AG09309 (cell line): ENCODE data around the gene REXO4.
A peak's percentile ranks its signal among the peaks of the same experiment; 100 is the strongest.
"Not testable (repeated sequence)": the region's sequence is repeated elsewhere in the genome, so short reads cannot be mapped to it uniquely, and the experiment has no call there.

Experiments used
- DNase-seq: peaks from one replicate; pipeline ENCODE4 v3.0.0-alpha.2; 2010; ENCODE audit warnings: low read depth
- H3K4me3 ChIP-seq: 2 replicates; pipeline ENCODE4 v1.5.1; 2011; ENCODE audit warnings: mild to moderate bottlenecking, low read depth, low read length, moderate library complexity; ENCODE audit not compliant: control insufficient read depth
- CTCF ChIP-seq: IDR thresholded peaks from 2 replicates; pipeline ENCODE4 v1.5.1; 2011; ENCODE audit warnings: mild to moderate bottlenecking, low read depth, low read length, inconsistent platforms; ENCODE audit not compliant: insufficient read depth, control insufficient read depth; ENCODE audit errors: missing control alignments

REXO4 gene

DNA sequence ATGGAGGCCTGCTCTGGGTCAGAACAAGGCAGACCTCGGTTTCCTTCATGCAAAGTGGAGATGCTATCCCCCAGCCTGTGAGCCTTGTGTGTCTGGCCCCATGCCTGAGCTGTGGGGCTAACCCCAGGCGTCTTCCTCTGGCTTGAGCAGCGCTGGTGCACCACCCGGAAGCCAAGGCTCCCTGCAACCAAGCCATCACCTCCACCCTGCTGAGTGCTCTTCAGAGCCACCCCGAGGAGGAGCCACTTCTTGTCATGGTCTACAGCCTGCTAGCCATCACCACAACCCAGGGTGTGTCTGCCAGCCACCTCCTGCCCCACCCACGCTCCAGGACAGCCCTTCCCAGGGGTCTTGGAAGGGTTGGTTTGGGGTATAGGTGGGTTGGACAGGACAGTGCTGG is 16.2 kb downstream of the REXO4 start:
- no peak for TF ChIP-seq CTCF
- no peak for DNase-seq
- H3K4me3 ChIP-seq: no peak overlapping the region

DNA sequence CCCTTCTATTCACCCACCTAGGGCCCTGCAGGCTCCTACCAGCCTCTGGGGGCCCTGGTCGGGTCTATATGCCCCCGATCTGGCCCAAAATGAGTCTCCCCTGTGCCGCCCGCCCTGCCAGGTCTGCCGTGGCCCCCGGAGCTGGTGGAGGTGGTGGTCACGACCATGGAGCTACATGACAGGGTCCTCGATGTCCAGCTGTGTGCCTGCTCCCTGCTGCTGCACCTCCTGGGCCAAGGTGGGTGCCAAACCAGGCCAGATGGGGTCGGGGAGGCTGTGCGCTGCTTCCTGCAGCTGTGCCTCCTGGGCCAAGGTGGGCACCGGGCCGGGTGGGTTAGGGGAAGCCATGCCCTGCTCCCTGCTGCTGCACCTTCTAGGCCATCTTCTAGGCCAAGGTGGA is 17.5 kb downstream of the REXO4 start:
- TF ChIP-seq CTCF: no peak
- no peak for DNase-seq
- no peak overlapping the region for H3K4me3 ChIP-seq

DNA sequence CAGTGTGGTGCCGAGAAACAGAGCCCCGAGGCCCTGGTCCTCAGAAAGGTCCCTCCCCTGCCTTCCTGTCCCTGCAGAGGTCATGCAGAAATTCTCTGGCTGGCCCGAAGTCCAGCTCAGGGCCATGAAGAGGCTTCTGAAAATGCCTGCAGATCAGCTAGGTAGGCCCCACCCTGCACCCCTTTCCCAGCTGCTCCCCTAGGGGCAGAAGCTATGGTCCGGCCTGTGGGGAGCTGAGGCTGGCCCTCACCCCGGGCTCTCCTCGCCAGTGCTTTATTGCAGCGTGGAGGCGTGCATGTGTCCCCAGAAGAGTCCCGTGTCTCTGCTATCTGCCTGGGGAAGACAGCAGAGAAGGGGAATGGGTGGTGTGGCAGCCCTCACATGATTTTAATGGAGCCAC is 19.9 kb downstream of the REXO4 start:
- TF ChIP-seq CTCF: no peak
- no peak for DNase-seq
- H3K4me3 ChIP-seq: no peak overlapping the region

GRCh38 chr9:133397370-133397769 is 20.4 kb downstream of the REXO4 start:
- no peak for TF ChIP-seq CTCF
- DNase-seq: no peak
- H3K4me3 ChIP-seq: no peak overlapping the region

- TF ChIP-seq CTCF: peak; percentile 40
- no peak overlapping the region for H3K4me3 ChIP-seq
- no peak for DNase-seq
Observed at GRCh38 chr9:133396952-133397351, 20.9 kb downstream of the REXO4 start.

GRCh38 chr9:133394687-133395271 is 23.0 kb downstream of the REXO4 start:
- H3K4me3 ChIP-seq: no peak overlapping the region
- no peak for DNase-seq
- no peak for TF ChIP-seq CTCF

- TF ChIP-seq CTCF: no peak
- DNase-seq: no peak
- no peak overlapping the region for H3K4me3 ChIP-seq
Observed at GRCh38 chr9:133393399-133393798, 24.4 kb downstream of the REXO4 start.

GRCh38 chr9:133392308-133392707 is 25.5 kb downstream of the REXO4 start:
- DNase-seq, H3K4me3 ChIP-seq: not testable (repeated sequence)

GRCh38 chr9:133391449-133391848 is 26.4 kb downstream of the REXO4 start:
- DNase-seq, H3K4me3 ChIP-seq: not testable (repeated sequence)
